ENCODE results near the gene COMMD2.
A peak's percentile ranks its signal among the peaks of the same experiment; 100 is the strongest.

COMMD2 gene

GRCh38 chr3:149790698-149791097 is 38.4 kb upstream of the COMMD2 start:
- DNase-seq (ENCODE audit: low read depth), result no peak
- TF ChIP-seq CTCF (conservative IDR thresholded peaks at IDR 0.05; ENCODE audit: low read depth, low read length), result no peak
- no peak overlapping the region for H3K4me3 ChIP-seq (ENCODE audit: low read depth, low read length)

GRCh38 chr3:149790268-149790667 is 38.0 kb upstream of the COMMD2 start:
- peak; percentile 20 for DNase-seq (ENCODE audit: low read depth)
- no peak overlapping the region for H3K4me3 ChIP-seq (ENCODE audit: low read depth, low read length)
- TF ChIP-seq CTCF (conservative IDR thresholded peaks at IDR 0.05; ENCODE audit: low read depth, low read length), result no peak

- peak; percentile 59 for DNase-seq (ENCODE audit: low read depth)
- TF ChIP-seq CTCF (conservative IDR thresholded peaks at IDR 0.05; ENCODE audit: low read depth, low read length), result no peak
- no peak overlapping the region for H3K4me3 ChIP-seq (ENCODE audit: low read depth, low read length)
These were observed 31.9 kb upstream of the COMMD2 start for GRCh38 chr3:149784064-149784704.

GRCh38 chr3:149783576-149783975 is 31.3 kb upstream of the COMMD2 start:
- no peak for TF ChIP-seq CTCF (conservative IDR thresholded peaks at IDR 0.05; ENCODE audit: low read depth, low read length)
- H3K4me3 ChIP-seq (ENCODE audit: low read depth, low read length), result no peak overlapping the region
- peak; percentile 76 for DNase-seq (ENCODE audit: low read depth)

- H3K4me3 ChIP-seq (ENCODE audit: low read depth, low read length), result no peak overlapping the region
- no peak for DNase-seq (ENCODE audit: low read depth)
- no peak for TF ChIP-seq CTCF (conservative IDR thresholded peaks at IDR 0.05; ENCODE audit: low read depth, low read length)
These were observed 29.5 kb upstream of the COMMD2 start for GRCh38 chr3:149781741-149782140.

GRCh38 chr3:149781211-149781610 is 28.9 kb upstream of the COMMD2 start:
- H3K4me3 ChIP-seq (ENCODE audit: low read depth, low read length), result no peak overlapping the region
- no peak for TF ChIP-seq CTCF (conservative IDR thresholded peaks at IDR 0.05; ENCODE audit: low read depth, low read length)
- no peak for DNase-seq (ENCODE audit: low read depth)
